Amygdala (tissue), 56 donors: ENCODE measurements around the gene CAPN8.
A peak's percentile ranks its signal among the peaks of the same experiment; 100 is the strongest.

ENCODE experiments used
- DNase-seq, 56 donors: peaks; one replicate each; lab custom pipeline; 2025; lab: John Stamatoyannopoulos, UW

CAPN8 gene

GRCh38 chr1:223621312-223621734, 44.2 kb downstream of the CAPN8 start:
- peak in 7 of 56 donors; percentile 2 to 53 (median 11) for DNase-seq

GRCh38 chr1:223620297-223620897, 45.1 kb downstream of the CAPN8 start:
- DNase-seq, result peak in 1 of 56 donors; percentile 10

DNA sequence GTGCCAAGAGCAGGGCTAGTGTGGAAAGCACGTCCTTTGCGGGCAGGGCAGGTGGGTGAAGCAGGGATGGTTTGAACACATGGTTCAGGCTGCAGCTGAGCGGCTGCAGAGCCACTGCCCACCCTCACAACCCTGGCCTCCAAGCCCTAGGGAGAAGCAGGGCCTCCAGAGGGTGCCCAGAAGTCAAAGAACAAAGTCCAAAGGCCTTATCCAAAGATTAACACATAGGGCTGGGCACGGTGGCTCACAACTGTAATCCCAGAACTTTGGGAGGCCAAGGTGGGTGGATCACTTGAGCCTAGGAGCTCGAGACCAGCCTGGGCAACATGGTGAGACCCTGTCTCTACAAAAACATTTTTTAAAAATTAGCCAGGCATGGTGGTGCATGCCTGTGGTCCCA, 46.8 kb downstream of the CAPN8 start:
- no peak for DNase-seq

GRCh38 chr1:223617323-223618070, 48.0 kb downstream of the CAPN8 start:
- DNase-seq, result no peak

DNA sequence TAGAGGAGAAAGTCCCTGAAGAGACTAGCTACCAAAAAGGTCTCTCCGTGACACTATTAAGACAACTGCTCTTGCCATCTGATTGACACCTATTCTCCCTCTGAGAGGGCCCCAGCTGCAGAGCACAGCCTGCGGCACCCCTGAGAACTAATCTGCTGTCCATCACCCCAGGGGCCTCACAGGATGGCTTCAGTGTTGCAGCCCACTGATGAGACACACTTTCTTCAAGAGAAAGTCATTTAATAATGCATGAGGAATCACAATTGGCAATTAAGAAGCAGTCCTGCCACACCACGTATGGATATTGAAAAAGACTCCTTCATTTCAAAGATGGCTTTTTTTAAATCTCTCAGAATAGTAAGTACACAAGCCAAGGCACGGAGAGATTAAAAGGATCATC, 48.9 kb downstream of the CAPN8 start:
- no peak for DNase-seq

DNA sequence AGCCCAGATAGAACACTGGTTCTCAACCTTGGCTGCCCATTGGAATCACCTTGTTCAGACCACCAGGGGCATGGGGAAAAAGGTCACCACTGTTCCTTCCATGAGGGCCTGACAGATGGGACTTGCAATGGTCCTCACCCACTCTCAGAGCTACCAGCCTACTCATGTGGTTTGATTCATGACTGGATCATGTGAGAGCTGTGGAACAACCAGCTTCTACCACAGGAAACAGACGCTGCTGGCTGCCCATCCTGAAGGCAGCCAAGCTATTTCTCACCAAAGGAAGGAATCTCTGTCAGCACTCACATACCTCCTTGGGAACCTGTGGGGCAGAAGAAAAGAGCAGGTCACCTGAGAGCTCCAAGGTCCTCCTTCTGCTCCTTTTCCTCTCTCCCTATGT, 53.6 kb downstream of the CAPN8 start:
- peak in 1 of 56 donors; percentile 30 for DNase-seq

DNA sequence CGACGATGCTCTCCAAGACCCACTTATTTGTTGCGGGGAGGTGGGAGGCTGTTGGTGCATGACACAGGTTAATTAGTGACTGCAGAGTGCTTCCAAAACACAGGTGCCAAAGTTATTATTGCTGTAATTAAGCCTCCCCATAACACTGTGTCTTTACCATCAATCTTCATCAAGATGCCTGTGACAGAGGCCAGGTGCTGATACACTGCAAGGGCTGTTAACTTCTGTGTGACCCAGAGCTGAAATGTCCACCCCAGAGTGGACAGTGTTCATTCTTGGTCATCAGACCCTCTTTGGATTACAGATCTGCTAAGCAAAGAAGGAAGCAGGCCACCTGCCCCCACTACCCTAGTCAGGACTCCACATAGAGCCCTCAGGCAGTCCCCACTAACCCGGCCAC, 55.5 kb downstream of the CAPN8 start:
- DNase-seq, result no peak

GRCh38 chr1:223609066-223609465, 56.4 kb downstream of the CAPN8 start:
- no peak for DNase-seq

GRCh38 chr1:223558512-223558911, 107.0 kb downstream of the CAPN8 start:
- DNase-seq, result no peak

DNA sequence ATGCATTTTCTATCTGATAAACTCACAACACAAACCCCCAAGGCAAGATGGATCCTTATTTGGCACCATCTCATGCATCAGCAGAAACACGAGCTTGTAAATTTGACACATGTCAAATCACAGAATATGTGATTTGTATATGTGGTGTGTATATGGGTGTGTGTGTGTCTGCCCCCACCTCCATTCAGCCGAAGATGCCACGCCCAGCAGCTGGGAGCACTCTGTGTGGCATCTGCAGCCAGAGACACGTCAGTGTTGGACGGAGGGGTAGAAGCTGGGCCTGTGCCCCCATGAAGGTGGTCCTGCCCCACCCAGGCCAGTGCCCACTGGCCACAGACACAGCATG, 108.4 kb downstream of the CAPN8 start:
- DNase-seq, result no peak

DNA sequence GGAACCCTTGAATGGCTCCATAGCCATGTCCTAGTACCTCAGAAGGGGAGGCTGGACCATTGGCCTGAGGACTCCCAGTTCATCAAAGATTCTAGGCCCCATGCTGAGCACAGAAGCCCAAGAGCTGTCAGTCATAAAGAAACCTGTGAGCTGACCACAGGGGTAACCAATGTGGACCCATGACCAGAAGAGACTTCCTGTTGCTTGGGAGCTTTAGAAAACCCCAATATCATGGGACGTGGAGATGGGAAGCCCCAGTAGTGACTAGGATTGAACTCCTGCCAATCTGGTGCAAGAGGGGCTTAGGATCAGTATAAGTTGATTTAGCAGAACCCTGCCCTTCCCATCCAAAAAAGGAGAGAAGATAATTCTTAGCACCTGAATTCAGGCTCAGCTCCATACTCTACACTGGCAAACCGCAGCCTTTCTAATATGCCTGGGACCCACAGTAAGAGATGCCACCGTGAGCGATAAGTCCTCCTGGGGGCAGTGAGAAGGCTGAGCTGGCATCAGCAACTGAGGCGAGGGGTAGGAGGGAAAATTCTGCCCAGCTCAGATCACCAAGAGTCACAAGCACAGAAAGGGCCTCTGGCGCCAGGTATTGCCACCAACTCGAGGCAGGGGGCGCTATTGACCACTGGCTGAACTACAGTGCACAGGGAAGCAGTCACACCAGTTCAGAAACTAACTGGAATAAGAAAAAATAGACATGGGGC, 108.9 kb downstream of the CAPN8 start:
- DNase-seq, result peak in 1 of 56 donors; percentile 1

DNA sequence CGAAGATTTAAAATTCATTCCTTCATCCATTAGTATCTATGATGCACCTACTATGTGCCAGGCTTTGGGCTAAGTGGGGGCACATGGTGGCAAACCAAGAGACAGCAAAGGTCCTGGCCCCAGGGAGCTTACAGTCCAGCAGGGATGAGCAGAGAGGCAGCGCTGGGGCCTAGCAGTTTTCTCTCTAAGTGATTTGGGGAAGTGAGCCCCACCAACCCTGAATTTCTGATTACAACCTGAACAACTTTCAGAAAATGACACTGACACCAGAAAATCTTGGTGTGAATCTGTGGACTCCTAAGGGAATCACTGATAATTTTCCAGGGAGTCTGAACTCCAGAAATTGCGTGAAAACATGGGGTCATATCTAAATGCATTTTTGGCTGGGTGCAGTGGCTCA, 111.5 kb downstream of the CAPN8 start:
- DNase-seq, result no peak

GRCh38 chr1:223551610-223552009, 113.9 kb downstream of the CAPN8 start:
- DNase-seq, result no peak

DNA sequence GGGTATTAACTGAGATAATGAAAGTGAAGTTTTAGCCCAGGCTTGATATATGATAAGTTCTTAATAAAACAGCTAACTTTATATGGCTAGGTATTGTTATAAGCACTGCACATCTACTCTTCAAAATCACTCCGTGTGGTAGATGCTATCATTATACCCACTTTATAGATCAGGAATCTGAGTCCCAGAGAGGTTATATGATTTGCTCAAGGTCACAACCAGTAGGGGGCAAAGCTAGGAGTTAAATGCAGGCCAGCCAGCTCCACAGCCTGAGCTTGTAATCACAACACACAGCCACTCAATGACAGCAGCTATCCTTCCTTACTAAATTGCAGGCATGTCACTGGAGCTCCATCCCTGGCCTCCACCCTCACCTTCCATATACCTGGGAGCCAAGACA, 115.8 kb downstream of the CAPN8 start:
- DNase-seq, result no peak

GRCh38 chr1:223547316-223548114, 118.0 kb downstream of the CAPN8 start:
- no peak for DNase-seq

DNA sequence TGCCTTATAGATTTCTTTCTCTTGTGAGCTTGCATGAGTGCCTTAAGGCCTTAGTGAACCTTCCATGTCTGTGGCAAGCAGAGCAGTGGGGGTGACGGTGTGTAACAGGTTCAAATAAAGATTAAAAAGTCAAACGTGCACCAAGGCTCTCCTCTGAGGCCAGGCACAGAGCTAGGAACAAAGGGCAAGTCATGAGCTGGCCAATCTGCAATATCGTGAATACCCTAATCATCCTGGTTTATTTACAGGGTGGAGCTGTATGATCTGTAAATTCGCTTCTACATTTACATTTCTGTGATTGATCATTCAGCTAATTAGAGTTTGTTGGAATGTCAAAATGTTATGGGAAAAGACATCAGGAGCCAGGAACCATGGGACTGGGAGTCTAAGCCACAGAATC, 120.2 kb downstream of the CAPN8 start:
- no peak for DNase-seq

DNA sequence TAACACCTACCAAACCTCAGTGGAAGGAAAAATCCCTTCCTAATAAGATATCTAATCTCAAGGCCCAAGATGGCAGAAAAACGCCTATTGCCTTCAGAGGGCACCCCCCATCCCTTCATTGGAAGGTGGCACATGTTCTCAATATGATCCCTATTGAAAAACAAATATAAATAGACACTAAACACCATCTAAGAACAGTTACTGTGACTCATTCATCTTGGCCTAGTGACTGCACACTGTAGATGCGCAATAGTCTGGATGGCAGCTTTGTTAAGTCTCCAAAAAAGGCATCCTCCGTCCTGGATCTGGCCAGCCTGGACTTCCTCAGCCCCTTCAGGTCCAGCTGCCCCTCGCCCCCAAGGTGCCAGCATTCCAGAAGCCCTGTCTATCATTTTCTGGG, 121.9 kb downstream of the CAPN8 start:
- no peak for DNase-seq

- no peak for DNase-seq
Measured at GRCh38 chr1:223542831-223543230, 122.7 kb downstream of the CAPN8 start.

GRCh38 chr1:223540485-223541106, 124.9 kb downstream of the CAPN8 start:
- no peak for DNase-seq

DNA sequence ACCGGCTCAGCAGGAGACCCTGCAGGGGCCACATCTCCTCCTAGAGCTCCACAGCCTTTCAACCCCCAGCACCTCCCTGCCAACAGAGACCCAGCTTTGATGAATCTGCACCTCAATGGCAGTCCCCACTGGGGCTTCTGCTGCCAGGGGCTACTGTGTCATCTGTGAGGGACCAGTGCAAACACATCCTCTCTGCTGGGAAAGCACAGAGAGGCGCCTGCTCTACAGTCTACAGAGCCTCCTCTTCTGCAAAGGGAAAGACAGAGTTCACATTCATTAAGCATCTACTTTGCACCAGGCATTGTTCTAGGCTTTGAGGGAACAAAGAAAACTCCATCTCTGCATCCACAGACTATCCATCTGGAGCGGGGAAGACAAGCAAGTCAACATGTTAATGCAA, 125.8 kb downstream of the CAPN8 start:
- DNase-seq, result no peak

GRCh38 chr1:223538981-223539380, 126.5 kb downstream of the CAPN8 start:
- peak in 10 of 56 donors; percentile 5 to 24 (median 8) for DNase-seq
